WTC11 (cell line): Measurements from ENCODE around the gene LTBP2. TPM values are rescaled to one million over a fixed set of nuclear protein-coding genes. Genes with fewer than 3 reads are reported as not detected.

Experiments
- ATAC-seq: fragments of 200-7000 bp; cut with Tn5 transposase; 2 replicates; pipeline ENCODE4 v1.10.0; 2021; ENCODE audit warnings: mild to moderate bottlenecking, moderate library complexity
- CTCF ChIA-PET: fragments of 300-600 bp; sonication (Branson Sonifier 250); formaldehyde crosslinking; loops from one replicate; lab custom pipeline; 2021; ENCODE audit warnings: antibody characterized with exemption; lab: Charles Lee
- POLR2A ChIA-PET: fragments of 350-600 bp; sonication (Branson Sonifier 250); formaldehyde crosslinking; loops from one replicate; lab custom pipeline; 2021; ENCODE audit warnings: antibody characterized with exemption; lab: Charles Lee
- DNase-seq: peaks from one replicate; pipeline ENCODE4 v3.0.0; 2021; ENCODE audit warnings: low spot score
- H3K27ac Mint-ChIP-seq: 2 replicates; pipeline ENCODE4 v1.8.0; 2021; ENCODE audit warnings: mixed read lengths
- H3K27me3 Mint-ChIP-seq: 2 replicates; pipeline ENCODE4 v1.8.0; 2021; ENCODE audit warnings: low read depth, mild to moderate bottlenecking, moderate library complexity, mixed read lengths
- H3K36me3 Mint-ChIP-seq: 2 replicates; pipeline ENCODE4 v1.8.0; 2021; ENCODE audit warnings: mixed read lengths
- H3K4me1 Mint-ChIP-seq: 2 replicates; pipeline ENCODE4 v1.8.0; 2022; ENCODE audit warnings: mixed read lengths
- H3K4me3 Mint-ChIP-seq: 2 replicates; pipeline ENCODE4 v1.8.0; 2021; ENCODE audit warnings: mild to moderate bottlenecking, moderate library complexity, mixed read lengths
- H3K9me3 Mint-ChIP-seq: 2 replicates; pipeline ENCODE4 v1.8.0; 2021; ENCODE audit warnings: mixed read lengths
- EMX1 ChIP-seq: fragments of 250-450 bp; sonication (Bioruptor Pico); IDR thresholded peaks from 2 replicates; pipeline ENCODE4 v1.8.0; 2021; ENCODE audit warnings: mild to moderate bottlenecking
- FOXK1 ChIP-seq: sonication (generic); formaldehyde crosslinking; IDR thresholded peaks from 2 replicates; pipeline ENCODE4 v1.8.0; 2022; ENCODE audit warnings: mild to moderate bottlenecking, moderate library complexity, missing genetic modification reagents
- GTF2I ChIP-seq: fragments of 250-450 bp; sonication (Bioruptor Pico); conservative IDR thresholded peaks from 2 replicates; pipeline ENCODE4 v1.4.0; 2021; ENCODE audit warnings: mild to moderate bottlenecking
- NFATC4 ChIP-seq: fragments of 250-450 bp; sonication (Bioruptor Pico); IDR thresholded peaks from 2 replicates; pipeline ENCODE4 v1.9.0; 2021; ENCODE audit warnings: mild to moderate bottlenecking
- NR3C1 ChIP-seq: sonication (generic); formaldehyde crosslinking; conservative IDR thresholded peaks from 2 replicates; pipeline ENCODE4 v1.8.1; 2023; ENCODE audit warnings: low read depth, mild to moderate bottlenecking, missing genetic modification reagents
- SMAD3 ChIP-seq: sonication (generic); formaldehyde crosslinking; IDR thresholded peaks from 2 replicates; pipeline ENCODE4 v1.8.0; 2022; ENCODE audit warnings: missing genetic modification reagents, mild to moderate bottlenecking, borderline replicate concordance
- SMAD4 ChIP-seq: sonication (generic); formaldehyde crosslinking; IDR thresholded peaks from 2 replicates; pipeline ENCODE4 v1.8.0; 2022; ENCODE audit warnings: mild to moderate bottlenecking, missing genetic modification reagents
- SP1 ChIP-seq: sonication (generic); formaldehyde crosslinking; conservative IDR thresholded peaks from 2 replicates; pipeline ENCODE4 v1.8.1; 2022; ENCODE audit warnings: missing genetic modification reagents
- TEAD4 ChIP-seq: sonication (generic); formaldehyde crosslinking; IDR thresholded peaks from 2 replicates; pipeline ENCODE4 v1.8.0; 2022; ENCODE audit warnings: mild to moderate bottlenecking, missing genetic modification reagents
- ZNF121 ChIP-seq: sonication (generic); formaldehyde crosslinking; IDR thresholded peaks from 2 replicates; pipeline ENCODE4 v1.8.0; 2023; ENCODE audit warnings: missing genetic modification reagents
- total RNA-seq: library from RNA; stranded (reverse); gene quantifications from 3 replicates; pipeline ENCODE4 v1.2.3, GENCODE V29; 2021
- TF ChIP-seq, protein P1 (sequence below): fragments of 250-450 bp; sonication (Bioruptor Pico); IDR thresholded peaks from 2 replicates; pipeline ENCODE4 v1.9.0; 2021; ENCODE audit warnings: mild to moderate bottlenecking
- TF ChIP-seq, protein P2 (sequence below): sonication (generic); formaldehyde crosslinking; IDR thresholded peaks from 2 replicates; pipeline ENCODE4 v1.8.1; 2023; ENCODE audit warnings: mild to moderate bottlenecking, missing genetic modification reagents
- TF ChIP-seq, protein P3 (sequence below): fragments of 250-450 bp; sonication (Bioruptor Pico); IDR thresholded peaks from 2 replicates; pipeline ENCODE4 v1.9.0; 2021; ENCODE audit warnings: mild to moderate bottlenecking, borderline replicate concordance
- TF ChIP-seq, protein P4 (sequence below): sonication (generic); formaldehyde crosslinking; IDR thresholded peaks from 2 replicates; pipeline ENCODE4 v1.8.1; 2023; ENCODE audit warnings: mild to moderate bottlenecking, missing genetic modification reagents, moderate library complexity
- TF ChIP-seq, protein P5 (sequence below): fragments of 250-450 bp; sonication (Bioruptor Pico); IDR thresholded peaks from 2 replicates; pipeline ENCODE4 v1.8.0; 2021; ENCODE audit warnings: mild to moderate bottlenecking
- TF ChIP-seq, protein P6 (sequence below): sonication (generic); formaldehyde crosslinking; IDR thresholded peaks from 2 replicates; pipeline ENCODE4 v1.8.1; 2022; ENCODE audit warnings: mild to moderate bottlenecking, missing genetic modification reagents, moderate library complexity, borderline replicate concordance
- TF ChIP-seq, protein P7 (sequence below): sonication (generic); formaldehyde crosslinking; IDR thresholded peaks from 2 replicates; pipeline ENCODE4 v1.8.0; 2022; ENCODE audit warnings: missing genetic modification reagents
- TF ChIP-seq, protein P8 (sequence below): sonication (generic); formaldehyde crosslinking; IDR thresholded peaks from 2 replicates; pipeline ENCODE4 v1.8.1; 2023; ENCODE audit warnings: mild to moderate bottlenecking, missing genetic modification reagents

Gene LTBP2
- total RNA-seq, 1 experiment from 2014 or later, result 1.2 TPM

DNA sequence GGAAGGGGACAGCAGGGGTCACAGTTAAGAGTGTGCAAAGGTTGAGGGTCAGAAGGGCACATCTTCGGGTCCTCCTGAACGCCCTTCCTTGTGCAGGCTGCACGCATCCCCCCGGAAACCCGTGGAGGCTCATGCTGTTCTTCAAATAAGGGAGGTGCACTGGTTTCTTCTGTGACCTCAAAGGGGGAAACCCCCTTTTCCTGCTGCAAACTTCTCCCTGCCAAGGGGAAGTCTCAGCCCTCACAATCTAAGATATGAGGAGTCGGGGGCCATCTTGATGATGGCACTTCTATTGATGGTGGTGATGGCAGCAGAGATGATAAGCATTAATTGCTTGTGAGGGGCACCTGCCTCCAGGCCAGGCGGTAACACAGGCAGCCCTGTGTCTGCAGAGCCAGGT lies 78.5 kb downstream of the LTBP2 start:
- POLR2A ChIA-PET, result no interaction called here
- DNase-seq (no peak), ATAC-seq (no peak)
- Mint-ChIP-seq H3K36me3 (no peaks in the 10 kb centered on the region), H3K27me3 (no peaks in the 10 kb centered on the region), H3K4me1 (peaks cover 4% of the 10 kb centered on the region; the same call in 1 of the 2 replicates), H3K27ac (no peak overlapping the region), H3K9me3 (no peaks in the 10 kb centered on the region), H3K4me3 (no peak overlapping the region)
- CTCF ChIA-PET, result interaction anchor here (1.7 to 2.6 kb wide), 2 partner anchors 25 to 29 kb away, joined by 4 to 37 read pairs; no protein-coding TSS in a partner anchor
- TF ChIP-seq, protein P1, sequence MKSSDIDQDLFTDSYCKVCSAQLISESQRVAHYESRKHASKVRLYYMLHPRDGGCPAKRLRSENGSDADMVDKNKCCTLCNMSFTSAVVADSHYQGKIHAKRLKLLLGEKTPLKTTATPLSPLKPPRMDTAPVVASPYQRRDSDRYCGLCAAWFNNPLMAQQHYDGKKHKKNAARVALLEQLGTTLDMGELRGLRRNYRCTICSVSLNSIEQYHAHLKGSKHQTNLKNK (CRISPR knock-in tag), result no peak
- TF ChIP-seq, protein P2, sequence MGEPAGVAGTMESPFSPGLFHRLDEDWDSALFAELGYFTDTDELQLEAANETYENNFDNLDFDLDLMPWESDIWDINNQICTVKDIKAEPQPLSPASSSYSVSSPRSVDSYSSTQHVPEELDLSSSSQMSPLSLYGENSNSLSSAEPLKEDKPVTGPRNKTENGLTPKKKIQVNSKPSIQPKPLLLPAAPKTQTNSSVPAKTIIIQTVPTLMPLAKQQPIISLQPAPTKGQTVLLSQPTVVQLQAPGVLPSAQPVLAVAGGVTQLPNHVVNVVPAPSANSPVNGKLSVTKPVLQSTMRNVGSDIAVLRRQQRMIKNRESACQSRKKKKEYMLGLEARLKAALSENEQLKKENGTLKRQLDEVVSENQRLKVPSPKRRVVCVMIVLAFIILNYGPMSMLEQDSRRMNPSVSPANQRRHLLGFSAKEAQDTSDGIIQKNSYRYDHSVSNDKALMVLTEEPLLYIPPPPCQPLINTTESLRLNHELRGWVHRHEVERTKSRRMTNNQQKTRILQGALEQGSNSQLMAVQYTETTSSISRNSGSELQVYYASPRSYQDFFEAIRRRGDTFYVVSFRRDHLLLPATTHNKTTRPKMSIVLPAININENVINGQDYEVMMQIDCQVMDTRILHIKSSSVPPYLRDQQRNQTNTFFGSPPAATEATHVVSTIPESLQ, result no peak
- TF ChIP-seq NR3C1 (CRISPR knock-in tag), result no peak
- no peak for TF ChIP-seq FOXK1 (CRISPR knock-in tag)
- no peak for TF ChIP-seq ZNF121 (CRISPR knock-in tag)
- TF ChIP-seq, protein P3, sequence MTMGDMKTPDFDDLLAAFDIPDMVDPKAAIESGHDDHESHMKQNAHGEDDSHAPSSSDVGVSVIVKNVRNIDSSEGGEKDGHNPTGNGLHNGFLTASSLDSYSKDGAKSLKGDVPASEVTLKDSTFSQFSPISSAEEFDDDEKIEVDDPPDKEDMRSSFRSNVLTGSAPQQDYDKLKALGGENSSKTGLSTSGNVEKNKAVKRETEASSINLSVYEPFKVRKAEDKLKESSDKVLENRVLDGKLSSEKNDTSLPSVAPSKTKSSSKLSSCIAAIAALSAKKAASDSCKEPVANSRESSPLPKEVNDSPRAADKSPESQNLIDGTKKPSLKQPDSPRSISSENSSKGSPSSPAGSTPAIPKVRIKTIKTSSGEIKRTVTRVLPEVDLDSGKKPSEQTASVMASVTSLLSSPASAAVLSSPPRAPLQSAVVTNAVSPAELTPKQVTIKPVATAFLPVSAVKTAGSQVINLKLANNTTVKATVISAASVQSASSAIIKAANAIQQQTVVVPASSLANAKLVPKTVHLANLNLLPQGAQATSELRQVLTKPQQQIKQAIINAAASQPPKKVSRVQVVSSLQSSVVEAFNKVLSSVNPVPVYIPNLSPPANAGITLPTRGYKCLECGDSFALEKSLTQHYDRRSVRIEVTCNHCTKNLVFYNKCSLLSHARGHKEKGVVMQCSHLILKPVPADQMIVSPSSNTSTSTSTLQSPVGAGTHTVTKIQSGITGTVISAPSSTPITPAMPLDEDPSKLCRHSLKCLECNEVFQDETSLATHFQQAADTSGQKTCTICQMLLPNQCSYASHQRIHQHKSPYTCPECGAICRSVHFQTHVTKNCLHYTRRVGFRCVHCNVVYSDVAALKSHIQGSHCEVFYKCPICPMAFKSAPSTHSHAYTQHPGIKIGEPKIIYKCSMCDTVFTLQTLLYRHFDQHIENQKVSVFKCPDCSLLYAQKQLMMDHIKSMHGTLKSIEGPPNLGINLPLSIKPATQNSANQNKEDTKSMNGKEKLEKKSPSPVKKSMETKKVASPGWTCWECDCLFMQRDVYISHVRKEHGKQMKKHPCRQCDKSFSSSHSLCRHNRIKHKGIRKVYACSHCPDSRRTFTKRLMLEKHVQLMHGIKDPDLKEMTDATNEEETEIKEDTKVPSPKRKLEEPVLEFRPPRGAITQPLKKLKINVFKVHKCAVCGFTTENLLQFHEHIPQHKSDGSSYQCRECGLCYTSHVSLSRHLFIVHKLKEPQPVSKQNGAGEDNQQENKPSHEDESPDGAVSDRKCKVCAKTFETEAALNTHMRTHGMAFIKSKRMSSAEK (CRISPR knock-in tag), result no peak
- TF ChIP-seq TEAD4 (CRISPR knock-in tag), result no peak
- no peak for TF ChIP-seq SMAD4 (CRISPR knock-in tag)
- no peak for TF ChIP-seq EMX1 (CRISPR knock-in tag)
- TF ChIP-seq, protein P4, sequence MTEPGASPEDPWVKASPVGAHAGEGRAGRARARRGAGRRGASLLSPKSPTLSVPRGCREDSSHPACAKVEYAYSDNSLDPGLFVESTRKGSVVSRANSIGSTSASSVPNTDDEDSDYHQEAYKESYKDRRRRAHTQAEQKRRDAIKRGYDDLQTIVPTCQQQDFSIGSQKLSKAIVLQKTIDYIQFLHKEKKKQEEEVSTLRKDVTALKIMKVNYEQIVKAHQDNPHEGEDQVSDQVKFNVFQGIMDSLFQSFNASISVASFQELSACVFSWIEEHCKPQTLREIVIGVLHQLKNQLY (CRISPR knock-in tag), result no peak
- TF ChIP-seq, protein P5, sequence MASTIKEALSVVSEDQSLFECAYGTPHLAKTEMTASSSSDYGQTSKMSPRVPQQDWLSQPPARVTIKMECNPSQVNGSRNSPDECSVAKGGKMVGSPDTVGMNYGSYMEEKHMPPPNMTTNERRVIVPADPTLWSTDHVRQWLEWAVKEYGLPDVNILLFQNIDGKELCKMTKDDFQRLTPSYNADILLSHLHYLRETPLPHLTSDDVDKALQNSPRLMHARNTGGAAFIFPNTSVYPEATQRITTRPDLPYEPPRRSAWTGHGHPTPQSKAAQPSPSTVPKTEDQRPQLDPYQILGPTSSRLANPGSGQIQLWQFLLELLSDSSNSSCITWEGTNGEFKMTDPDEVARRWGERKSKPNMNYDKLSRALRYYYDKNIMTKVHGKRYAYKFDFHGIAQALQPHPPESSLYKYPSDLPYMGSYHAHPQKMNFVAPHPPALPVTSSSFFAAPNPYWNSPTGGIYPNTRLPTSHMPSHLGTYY (CRISPR knock-in tag), result no peak
- TF ChIP-seq SP1 (CRISPR knock-in tag), result no peak
- TF ChIP-seq, protein P6, sequence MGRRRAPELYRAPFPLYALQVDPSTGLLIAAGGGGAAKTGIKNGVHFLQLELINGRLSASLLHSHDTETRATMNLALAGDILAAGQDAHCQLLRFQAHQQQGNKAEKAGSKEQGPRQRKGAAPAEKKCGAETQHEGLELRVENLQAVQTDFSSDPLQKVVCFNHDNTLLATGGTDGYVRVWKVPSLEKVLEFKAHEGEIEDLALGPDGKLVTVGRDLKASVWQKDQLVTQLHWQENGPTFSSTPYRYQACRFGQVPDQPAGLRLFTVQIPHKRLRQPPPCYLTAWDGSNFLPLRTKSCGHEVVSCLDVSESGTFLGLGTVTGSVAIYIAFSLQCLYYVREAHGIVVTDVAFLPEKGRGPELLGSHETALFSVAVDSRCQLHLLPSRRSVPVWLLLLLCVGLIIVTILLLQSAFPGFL, result no peak
- TF ChIP-seq SMAD3 (CRISPR knock-in tag), result no peak
- TF ChIP-seq GTF2I, result no peak
- TF ChIP-seq, protein P7, sequence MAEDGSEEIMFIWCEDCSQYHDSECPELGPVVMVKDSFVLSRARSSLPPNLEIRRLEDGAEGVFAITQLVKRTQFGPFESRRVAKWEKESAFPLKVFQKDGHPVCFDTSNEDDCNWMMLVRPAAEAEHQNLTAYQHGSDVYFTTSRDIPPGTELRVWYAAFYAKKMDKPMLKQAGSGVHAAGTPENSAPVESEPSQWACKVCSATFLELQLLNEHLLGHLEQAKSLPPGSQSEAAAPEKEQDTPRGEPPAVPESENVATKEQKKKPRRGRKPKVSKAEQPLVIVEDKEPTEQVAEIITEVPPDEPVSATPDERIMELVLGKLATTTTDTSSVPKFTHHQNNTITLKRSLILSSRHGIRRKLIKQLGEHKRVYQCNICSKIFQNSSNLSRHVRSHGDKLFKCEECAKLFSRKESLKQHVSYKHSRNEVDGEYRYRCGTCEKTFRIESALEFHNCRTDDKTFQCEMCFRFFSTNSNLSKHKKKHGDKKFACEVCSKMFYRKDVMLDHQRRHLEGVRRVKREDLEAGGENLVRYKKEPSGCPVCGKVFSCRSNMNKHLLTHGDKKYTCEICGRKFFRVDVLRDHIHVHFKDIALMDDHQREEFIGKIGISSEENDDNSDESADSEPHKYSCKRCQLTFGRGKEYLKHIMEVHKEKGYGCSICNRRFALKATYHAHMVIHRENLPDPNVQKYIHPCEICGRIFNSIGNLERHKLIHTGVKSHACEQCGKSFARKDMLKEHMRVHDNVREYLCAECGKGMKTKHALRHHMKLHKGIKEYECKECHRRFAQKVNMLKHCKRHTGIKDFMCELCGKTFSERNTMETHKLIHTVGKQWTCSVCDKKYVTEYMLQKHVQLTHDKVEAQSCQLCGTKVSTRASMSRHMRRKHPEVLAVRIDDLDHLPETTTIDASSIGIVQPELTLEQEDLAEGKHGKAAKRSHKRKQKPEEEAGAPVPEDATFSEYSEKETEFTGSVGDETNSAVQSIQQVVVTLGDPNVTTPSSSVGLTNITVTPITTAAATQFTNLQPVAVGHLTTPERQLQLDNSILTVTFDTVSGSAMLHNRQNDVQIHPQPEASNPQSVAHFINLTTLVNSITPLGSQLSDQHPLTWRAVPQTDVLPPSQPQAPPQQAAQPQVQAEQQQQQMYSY (CRISPR knock-in tag), result no peak
- TF ChIP-seq, protein P8, sequence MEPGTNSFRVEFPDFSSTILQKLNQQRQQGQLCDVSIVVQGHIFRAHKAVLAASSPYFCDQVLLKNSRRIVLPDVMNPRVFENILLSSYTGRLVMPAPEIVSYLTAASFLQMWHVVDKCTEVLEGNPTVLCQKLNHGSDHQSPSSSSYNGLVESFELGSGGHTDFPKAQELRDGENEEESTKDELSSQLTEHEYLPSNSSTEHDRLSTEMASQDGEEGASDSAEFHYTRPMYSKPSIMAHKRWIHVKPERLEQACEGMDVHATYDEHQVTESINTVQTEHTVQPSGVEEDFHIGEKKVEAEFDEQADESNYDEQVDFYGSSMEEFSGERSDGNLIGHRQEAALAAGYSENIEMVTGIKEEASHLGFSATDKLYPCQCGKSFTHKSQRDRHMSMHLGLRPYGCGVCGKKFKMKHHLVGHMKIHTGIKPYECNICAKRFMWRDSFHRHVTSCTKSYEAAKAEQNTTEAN (CRISPR knock-in tag), result no peak
- TF ChIP-seq NFATC4, result no peak
